Measurements from ENCODE around the gene SPATA46. TPM values are rescaled to one million over a fixed set of nuclear protein-coding genes. Genes with fewer than 3 reads are reported as not detected.

SPATA46 gene
- total RNA-seq, 1 experiment from 2014 or later, result not detected

GRCh38 chr1:162386292-162387225 is 9.9 kb upstream of the SPATA46 start:
- H3K27ac ChIP-seq (ENCODE audit: low read depth, low read length), result no peak overlapping the region
- no peaks in the 10 kb centered on the region for H3K79me2 ChIP-seq (ENCODE audit: insufficient read depth, low read length)
- no TSS peak for BruUV-seq (replicated peaks)
- DNase-seq (ENCODE audit: low read depth, low spot score) (no peak), ATAC-seq (no peak)
- no peaks in the 10 kb centered on the region for H3K9me2 ChIP-seq (ENCODE audit: insufficient read depth)
- intact Hi-C loops (cut with micrococcal nuclease), result no loop called here
- no peaks in the 10 kb centered on the region for H3K9me3 ChIP-seq (ENCODE audit: control insufficient read depth in 1 of 2, insufficient read depth in 1 of 2, low read depth in 1 of 2, low read length in 2 of 2)
- no peaks in the 10 kb centered on the region for H3K27me3 ChIP-seq (ENCODE audit: insufficient read depth, low read length)
- H3K4me1 ChIP-seq (ENCODE audit: control insufficient read depth in 1 of 2, insufficient read depth in 2 of 2, low read length in 2 of 2), result peaks cover 9 to 17% of the 10 kb centered on the region in 2 experiments
- H3K4me2 ChIP-seq (ENCODE audit: low read length), result no peak overlapping the region
- H3K36me3 ChIP-seq (ENCODE audit: control insufficient read depth in 1 of 2, insufficient read depth in 2 of 2, low read length in 2 of 2), result no peaks in the 10 kb centered on the region
- no peaks in the 10 kb centered on the region for H4K20me1 ChIP-seq (ENCODE audit: insufficient read depth)
- no peak overlapping the region for H2AFZ ChIP-seq (ENCODE audit: low read depth, low read length, poor library complexity, severe bottlenecking)
- H3K9ac ChIP-seq (ENCODE audit: low read length), result no peak overlapping the region
- TF ChIP-seq MAX (IDR thresholded peaks at IDR 0.05) (no peak), SRF (IDR thresholded peaks at IDR 0.05; ENCODE audit: low read depth) (no peak)
- RAD21 ChIA-PET (ENCODE audit: low non-redundant PET in 1 of 2, low total read pairs in 2 of 2, uncharacterized antibody in 2 of 2, unreplicated experiment in 2 of 2), result no interaction called here
- no peak overlapping the region for H3K4me3 ChIP-seq (replicated peaks in 1 of 2; ENCODE audit: low read depth in 1 of 2, low read length in 2 of 2)
- CTCF ChIA-PET, result no interaction called here
- POLR2A ChIA-PET, result no interaction called here

GRCh38 chr1:162385702-162386101 is 9.0 kb upstream of the SPATA46 start:
- Histone ChIP-seq H2AFZ (ENCODE audit: low read depth, low read length, poor library complexity, severe bottlenecking) (no peak overlapping the region), H3K9me2 (ENCODE audit: insufficient read depth) (no peaks in the 10 kb centered on the region), H3K36me3 (ENCODE audit: control insufficient read depth in 1 of 2, insufficient read depth in 2 of 2, low read length in 2 of 2) (no peaks in the 10 kb centered on the region), H3K79me2 (ENCODE audit: insufficient read depth, low read length) (no peaks in the 10 kb centered on the region), H3K9me3 (ENCODE audit: control insufficient read depth in 1 of 2, insufficient read depth in 1 of 2, low read depth in 1 of 2, low read length in 2 of 2) (no peaks in the 10 kb centered on the region), H3K27me3 (ENCODE audit: insufficient read depth, low read length) (no peaks in the 10 kb centered on the region), H3K9ac (ENCODE audit: low read length) (no peak overlapping the region), H3K4me1 (ENCODE audit: control insufficient read depth in 1 of 2, insufficient read depth in 2 of 2, low read length in 2 of 2) (peaks cover 18 to 26% of the 10 kb centered on the region in 2 experiments), H3K4me2 (ENCODE audit: low read length) (no peak overlapping the region), H3K27ac (ENCODE audit: low read depth, low read length) (no peak overlapping the region), H3K4me3 (replicated peaks in 1 of 2; ENCODE audit: low read depth in 1 of 2, low read length in 2 of 2) (no peak overlapping the region), H4K20me1 (ENCODE audit: insufficient read depth) (no peaks in the 10 kb centered on the region)
- intact Hi-C loops (cut with micrococcal nuclease), result no loop called here
- no peak for DNase-seq (ENCODE audit: low read depth, low spot score)
- BruUV-seq (replicated peaks), result no TSS peak
- ChIA-PET POLR2A (no interaction called here), RAD21 (ENCODE audit: low non-redundant PET in 1 of 2, low total read pairs in 2 of 2, uncharacterized antibody in 2 of 2, unreplicated experiment in 2 of 2) (no interaction called here), CTCF (no interaction called here)
- no peak for TF ChIP-seq CBX3 (IDR thresholded peaks at IDR 0.05; ENCODE audit: low read depth)
- no peak for ATAC-seq

Measured in HCT116 (cell line).